ENCODE results near the gene TEX19.

TEX19 gene

GRCh38 chr17:82390860-82391435, 31.9 kb downstream of the TEX19 start:
- no peak for DNase-seq (ENCODE audit: low read depth)

- DNase-seq (ENCODE audit: low read depth): no peak
Observed at GRCh38 chr17:82391496-82392066, 32.5 kb downstream of the TEX19 start.

GRCh38 chr17:82392209-82392920, 33.3 kb downstream of the TEX19 start:
- DNase-seq (ENCODE audit: low read depth): no peak

- DNase-seq (ENCODE audit: low read depth): no peak
Observed at GRCh38 chr17:82392941-82393340, 33.9 kb downstream of the TEX19 start.

- DNase-seq (ENCODE audit: low read depth): no peak
Observed at GRCh38 chr17:82394278-82394677, 35.2 kb downstream of the TEX19 start.

- DNase-seq (ENCODE audit: low read depth): no peak
Observed at GRCh38 chr17:82396601-82397435, 37.8 kb downstream of the TEX19 start.

GRCh38 chr17:82397449-82398335, 38.6 kb downstream of the TEX19 start:
- no peak for DNase-seq (ENCODE audit: low read depth)

GRCh38 chr17:82399041-82399441, 40.0 kb downstream of the TEX19 start:
- DNase-seq (ENCODE audit: low read depth): no peak

GRCh38 chr17:82399601-82400101, 40.6 kb downstream of the TEX19 start:
- DNase-seq (ENCODE audit: low read depth): no peak

- DNase-seq (ENCODE audit: low read depth): no peak
Observed at GRCh38 chr17:82400206-82400605, 41.2 kb downstream of the TEX19 start.

- DNase-seq (ENCODE audit: low read depth): peak; percentile 26
Observed at GRCh38 chr17:82400830-82401229, 41.8 kb downstream of the TEX19 start.

GRCh38 chr17:82402865-82403264, 43.8 kb downstream of the TEX19 start:
- no peak for DNase-seq (ENCODE audit: low read depth)

GRCh38 chr17:82403662-82404660, 44.9 kb downstream of the TEX19 start:
- no peak for DNase-seq (ENCODE audit: low read depth)

GRCh38 chr17:82405051-82405450, 46.0 kb downstream of the TEX19 start:
- DNase-seq (ENCODE audit: low read depth): no peak

- DNase-seq (ENCODE audit: low read depth): no peak
Observed at GRCh38 chr17:82406131-82406671, 47.2 kb downstream of the TEX19 start.

GRCh38 chr17:82407255-82407654, 48.2 kb downstream of the TEX19 start:
- DNase-seq (ENCODE audit: low read depth): no peak

- DNase-seq (ENCODE audit: low read depth): no peak
Observed at GRCh38 chr17:82408288-82408937, 49.4 kb downstream of the TEX19 start.

- no peak for DNase-seq (ENCODE audit: low read depth)
Observed at GRCh38 chr17:82408938-82409318, 49.9 kb downstream of the TEX19 start.

- DNase-seq (ENCODE audit: low read depth): no peak
Observed at GRCh38 chr17:82410014-82410716, 51.1 kb downstream of the TEX19 start.
